Activated T-helper 9 cell treated with anti-CD3 and anti-CD28 coated beads, Interleukin-2, amount 50 U/mL, for 16 hours (primary cell): Measurements from ENCODE around the gene FOXK1.
"Not testable (repeated sequence)": the region's sequence is repeated elsewhere in the genome, so short reads cannot be mapped to it uniquely, and the experiment has no call there.

Experiments used
- DNase-seq: peaks from one replicate; pipeline ENCODE4 v3.0.0-alpha.2; 2020; ENCODE audit warnings: low read depth

Gene FOXK1

GRCh38 chr7:4786015-4786414, 103.9 kb downstream of the FOXK1 start:
- DNase-seq = no peak

- DNase-seq = no peak
Observed at GRCh38 chr7:4787541-4787940, 105.4 kb downstream of the FOXK1 start.

GRCh38 chr7:4787947-4788626, 106.0 kb downstream of the FOXK1 start:
- DNase-seq = no peak

GRCh38 chr7:4788627-4789189, 106.6 kb downstream of the FOXK1 start:
- DNase-seq = no peak

- DNase-seq = no peak
Observed at GRCh38 chr7:4789194-4790077, 107.3 kb downstream of the FOXK1 start.

- no peak for DNase-seq
Observed at GRCh38 chr7:4790078-4790465, 108.0 kb downstream of the FOXK1 start.

GRCh38 chr7:4790516-4790991, 108.5 kb downstream of the FOXK1 start:
- DNase-seq = no peak

- no peak for DNase-seq
Observed at GRCh38 chr7:4791101-4791737, 109.1 kb downstream of the FOXK1 start.

- peak; percentile 67 for DNase-seq
Observed at GRCh38 chr7:4791738-4792536, 109.8 kb downstream of the FOXK1 start.

GRCh38 chr7:4792537-4793126, 110.5 kb downstream of the FOXK1 start:
- no peak for DNase-seq

- DNase-seq = not testable (repeated sequence)
Observed at GRCh38 chr7:4793385-4793993, 111.4 kb downstream of the FOXK1 start.

GRCh38 chr7:4794171-4794570, 112.1 kb downstream of the FOXK1 start:
- DNase-seq = not testable (repeated sequence)

GRCh38 chr7:4794591-4795350, 112.7 kb downstream of the FOXK1 start:
- no peak for DNase-seq

GRCh38 chr7:4796453-4796852, 114.4 kb downstream of the FOXK1 start:
- no peak for DNase-seq

- peak; percentile 47 for DNase-seq
Observed at GRCh38 chr7:4797858-4798705, 116.0 kb downstream of the FOXK1 start.

- no peak for DNase-seq
Observed at GRCh38 chr7:4798706-4799235, 116.7 kb downstream of the FOXK1 start.

- no peak for DNase-seq
Observed at GRCh38 chr7:4799508-4800268, 117.6 kb downstream of the FOXK1 start.

GRCh38 chr7:4800487-4800886, 118.4 kb downstream of the FOXK1 start:
- DNase-seq = no peak
